A549 (cell line): ENCODE results near the gene PTPRD.

Source experiments
- CTCF ChIP-seq: fragments of >200 bp; sonication (Bioruptor Twin); formaldehyde crosslinking; IDR thresholded peaks from 3 replicates; pipeline ENCODE4 v1.5.1; 2016
- EHMT2 ChIP-seq: fragments of 200-600 bp; sonication (generic); IDR thresholded peaks from 2 replicates; pipeline ENCODE4 v1.6.1; 2016; ENCODE audit warnings: antibody characterized with exemption, low read depth, mild to moderate bottlenecking, moderate library complexity
- POLR2A ChIP-seq: IDR thresholded peaks from 2 replicates; pipeline ENCODE4 v1.6.1; 2012; ENCODE audit warnings: mild to moderate bottlenecking, low read length
- RAD21 ChIP-seq, 2 experiments: fragments of >200 bp in 1 of 2; sonication (Bioruptor Twin) in 1 of 2; formaldehyde crosslinking in 1 of 2; IDR thresholded peaks in 1 of 2; conservative IDR thresholded peaks in 1 of 2; 2 replicates in 1 of 2; 3 replicates in 1 of 2; pipeline ENCODE4 v1.6.1; 2012 to 2018; ENCODE audit warnings: inconsistent platforms in 1 of 2
- TF ChIP-seq, protein P1 (sequence below): fragments of 200-600 bp; sonication (generic); IDR thresholded peaks from 2 replicates; pipeline ENCODE4 v1.6.1; 2016; ENCODE audit warnings: antibody characterized with exemption, mild to moderate bottlenecking, moderate library complexity

GRCh38 chr9:9112001-9112720 lies 1500.6 kb downstream of the PTPRD start:
- TF ChIP-seq POLR2A (no peak), CTCF (no peak), EHMT2 (no peak), RAD21 (conservative IDR thresholded peaks at IDR 0.05 in 1 of 2, IDR thresholded peaks at IDR 0.05 in 1 of 2) (no peak)
- TF ChIP-seq, protein P1, sequence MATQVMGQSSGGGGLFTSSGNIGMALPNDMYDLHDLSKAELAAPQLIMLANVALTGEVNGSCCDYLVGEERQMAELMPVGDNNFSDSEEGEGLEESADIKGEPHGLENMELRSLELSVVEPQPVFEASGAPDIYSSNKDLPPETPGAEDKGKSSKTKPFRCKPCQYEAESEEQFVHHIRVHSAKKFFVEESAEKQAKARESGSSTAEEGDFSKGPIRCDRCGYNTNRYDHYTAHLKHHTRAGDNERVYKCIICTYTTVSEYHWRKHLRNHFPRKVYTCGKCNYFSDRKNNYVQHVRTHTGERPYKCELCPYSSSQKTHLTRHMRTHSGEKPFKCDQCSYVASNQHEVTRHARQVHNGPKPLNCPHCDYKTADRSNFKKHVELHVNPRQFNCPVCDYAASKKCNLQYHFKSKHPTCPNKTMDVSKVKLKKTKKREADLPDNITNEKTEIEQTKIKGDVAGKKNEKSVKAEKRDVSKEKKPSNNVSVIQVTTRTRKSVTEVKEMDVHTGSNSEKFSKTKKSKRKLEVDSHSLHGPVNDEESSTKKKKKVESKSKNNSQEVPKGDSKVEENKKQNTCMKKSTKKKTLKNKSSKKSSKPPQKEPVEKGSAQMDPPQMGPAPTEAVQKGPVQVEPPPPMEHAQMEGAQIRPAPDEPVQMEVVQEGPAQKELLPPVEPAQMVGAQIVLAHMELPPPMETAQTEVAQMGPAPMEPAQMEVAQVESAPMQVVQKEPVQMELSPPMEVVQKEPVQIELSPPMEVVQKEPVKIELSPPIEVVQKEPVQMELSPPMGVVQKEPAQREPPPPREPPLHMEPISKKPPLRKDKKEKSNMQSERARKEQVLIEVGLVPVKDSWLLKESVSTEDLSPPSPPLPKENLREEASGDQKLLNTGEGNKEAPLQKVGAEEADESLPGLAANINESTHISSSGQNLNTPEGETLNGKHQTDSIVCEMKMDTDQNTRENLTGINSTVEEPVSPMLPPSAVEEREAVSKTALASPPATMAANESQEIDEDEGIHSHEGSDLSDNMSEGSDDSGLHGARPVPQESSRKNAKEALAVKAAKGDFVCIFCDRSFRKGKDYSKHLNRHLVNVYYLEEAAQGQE = no peak
